NCI-H1417 (cell line): ENCODE data around the gene C1QL1.

Source experiments
- DNase-seq, 3 experiments: peaks; one replicate each; lab custom pipeline; 2025; lab: John Stamatoyannopoulos, UW

C1QL1 gene

GRCh38 chr17:44968225-44969143, at the start of gene C1QL1:
C1QL1 (minus strand) TSS chr17:44968303; CDS start chr17:44968048, 255 bp downstream.
- peak; percentile 92 to 95 (median 93) for DNase-seq

GRCh38 chr17:45016823-45017222, 48.7 kb upstream of the C1QL1 start:
- peak in 1 of 3 experiments; percentile 23 for DNase-seq

GRCh38 chr17:45016237-45016636, 48.1 kb upstream of the C1QL1 start:
- DNase-seq = peak in 2 of 3 experiments; percentile 28 to 33

- peak; percentile 58 to 91 (median 78) for DNase-seq
These were observed 45.2 kb upstream of the C1QL1 start for GRCh38 chr17:45013021-45013997.

- no peak for DNase-seq
These were observed 43.7 kb upstream of the C1QL1 start for GRCh38 chr17:45011767-45012166.

- peak in 2 of 3 experiments; percentile 31 to 67 for DNase-seq
These were observed 41.8 kb upstream of the C1QL1 start for GRCh38 chr17:45009676-45010467.

GRCh38 chr17:45008216-45008615, 40.1 kb upstream of the C1QL1 start:
- no peak for DNase-seq

- DNase-seq = peak in 2 of 3 experiments; percentile 15 to 48
These were observed 38.9 kb upstream of the C1QL1 start for GRCh38 chr17:45006927-45007461.

- DNase-seq = no peak
These were observed 37.6 kb upstream of the C1QL1 start for GRCh38 chr17:45005700-45006099.

- DNase-seq = no peak
These were observed 36.3 kb upstream of the C1QL1 start for GRCh38 chr17:45004388-45004787.

- DNase-seq = no peak
These were observed 35.8 kb upstream of the C1QL1 start for GRCh38 chr17:45003877-45004276.

GRCh38 chr17:45001310-45001709, 33.2 kb upstream of the C1QL1 start:
- DNase-seq = peak in 2 of 3 experiments; percentile 57 to 78

- DNase-seq = no peak
These were observed 31.3 kb upstream of the C1QL1 start for GRCh38 chr17:44999433-44999832.

GRCh38 chr17:44998646-44999045, 30.5 kb upstream of the C1QL1 start:
- DNase-seq = no peak

- DNase-seq = no peak
These were observed 29.8 kb upstream of the C1QL1 start for GRCh38 chr17:44997733-44998520.

- DNase-seq = no peak
These were observed 28.2 kb upstream of the C1QL1 start for GRCh38 chr17:44996304-44996703.

- DNase-seq = no peak
These were observed 27.4 kb upstream of the C1QL1 start for GRCh38 chr17:44995436-44996001.

GRCh38 chr17:44992242-44992939, 24.3 kb upstream of the C1QL1 start:
- peak in 2 of 3 experiments; percentile 52 to 74 for DNase-seq

GRCh38 chr17:44990994-44991393, 22.9 kb upstream of the C1QL1 start:
- DNase-seq = peak in 1 of 3 experiments; percentile 40
